Testis (tissue), 3 donors: ENCODE measurements around the gene PEPD. TPM values are rescaled to one million over a fixed set of nuclear protein-coding genes. Genes with fewer than 3 reads are reported as not detected.

Experiments used
- DNase-seq: peaks from one replicate; pipeline ENCODE4 v3.0.0-alpha.2; 2019
- H3K27ac ChIP-seq, 2 donors: fragments of 200-600 bp; sonication (generic); one replicate each; pipeline ENCODE4 v1.5.1; 2019
- H3K27me3 ChIP-seq: fragments of 200-600 bp; sonication (generic); one replicate; pipeline ENCODE4 v1.5.1; 2019
- H3K36me3 ChIP-seq: fragments of 200-600 bp; sonication (generic); one replicate; pipeline ENCODE4 v1.5.1; 2017; ENCODE audit warnings: low read depth; ENCODE audit errors: missing control alignments
- H3K4me1 ChIP-seq: fragments of 200-600 bp; sonication (generic); one replicate; pipeline ENCODE4 v1.5.1; 2019
- H3K4me3 ChIP-seq, 2 donors: fragments of 200-600 bp; sonication (generic); one replicate each; pipeline ENCODE4 v1.5.1; 2017 to 2019
- H3K9me3 ChIP-seq: fragments of 200-600 bp; sonication (generic); one replicate; pipeline ENCODE4 v1.5.1; 2017
- CTCF ChIP-seq, 3 experiments: fragments of 450-650 bp in 2 of 3; fragments of 200-600 bp in 1 of 3; sonication (generic) in 1 of 3; IDR thresholded peaks; one replicate each; pipeline ENCODE4 v1.5.1; 2016 to 2019; ENCODE audit warnings: antibody characterized with exemption in 3 of 3, mild to moderate bottlenecking in 2 of 3, moderate library complexity in 1 of 3
- POLR2A ChIP-seq: fragments of 450-650 bp; IDR thresholded peaks from one replicate; pipeline ENCODE4 v1.6.1; 2017; ENCODE audit warnings: antibody characterized with exemption, mild to moderate bottlenecking, moderate library complexity
- WGBS, 2 donors: methylation state at CpG; one replicate each; pipeline ENCODE4 v1.1.5; 2018; 5-methylcytosine and 5-hydroxymethylcytosine counted together
- intact Hi-C: fragments of 100-400 bp; cut with DNase I; formaldehyde crosslinking; loops from one replicate; pipeline ENCODE4 v1.15.1; 2023; ENCODE audit warnings: low total_unique reads
- polyA plus RNA-seq: library from polyadenylated mRNA; stranded (reverse); fragments of 350-450 nt; fragmentation: Illumina TruSeq; extraction: RNeasy Lipid Tissue Mini Kit (QIAGEN cat#74804); gene quantifications from one replicate; pipeline ENCODE4 v1.2.3, GENCODE V29; 2014; ENCODE audit warnings: low read depth, low replicate concordance; ENCODE audit not compliant: insufficient read depth
- total RNA-seq, 2 donors: library from RNA; depleted of rRNA; stranded (reverse); fragments of >200 nt; gene quantifications; one replicate each; pipeline ENCODE4 v1.2.3, GENCODE V29; 2016

PEPD gene
- total and polyA plus RNA-seq, 3 donors from 2014 or later = 51.1 to 87.9 (median 58.0) TPM

- TF ChIP-seq CTCF (IDR thresholded peaks at IDR 0.05) (no peak), POLR2A (no peak)
- H3K27me3 ChIP-seq = no peaks in the 10 kb centered on the region
- WGBS, 2 donors = 67 to 86% methylated on average over 1 to 9 of the region's 12 CpGs
- peaks cover 41% of the 10 kb centered on the region for H3K4me1 ChIP-seq
- H3K4me3 ChIP-seq = no peak overlapping the region
- H3K9me3 ChIP-seq = no peaks in the 10 kb centered on the region
- intact Hi-C loops = no loop called here
- no peaks in the 10 kb centered on the region for H3K36me3 ChIP-seq
- no peak overlapping the region for H3K27ac ChIP-seq
- no peak for DNase-seq
These were observed 129.9 kb downstream of the PEPD start for GRCh38 chr19:33391631-33392249.

- Histone ChIP-seq H3K27ac (no peak overlapping the region), H3K27me3 (no peaks in the 10 kb centered on the region), H3K4me1 (peaks cover 43% of the 10 kb centered on the region), H3K9me3 (no peaks in the 10 kb centered on the region), H3K4me3 (no peak overlapping the region), H3K36me3 (no peaks in the 10 kb centered on the region)
- no peak for DNase-seq
- WGBS, 2 donors = 74 to 95% methylated on average over 9 to 24 of the region's 24 CpGs
- intact Hi-C loops = no loop called here
- TF ChIP-seq POLR2A (no peak), CTCF (IDR thresholded peaks at IDR 0.05) (no peak)
These were observed 130.5 kb downstream of the PEPD start for GRCh38 chr19:33390908-33391630.

GRCh38 chr19:33390101-33390907 lies 131.3 kb downstream of the PEPD start:
- WGBS, 2 donors = 49 to 55% methylated on average over 13 to 17 of the region's 19 CpGs
- H3K4me1 ChIP-seq = peaks cover 39% of the 10 kb centered on the region

DNA sequence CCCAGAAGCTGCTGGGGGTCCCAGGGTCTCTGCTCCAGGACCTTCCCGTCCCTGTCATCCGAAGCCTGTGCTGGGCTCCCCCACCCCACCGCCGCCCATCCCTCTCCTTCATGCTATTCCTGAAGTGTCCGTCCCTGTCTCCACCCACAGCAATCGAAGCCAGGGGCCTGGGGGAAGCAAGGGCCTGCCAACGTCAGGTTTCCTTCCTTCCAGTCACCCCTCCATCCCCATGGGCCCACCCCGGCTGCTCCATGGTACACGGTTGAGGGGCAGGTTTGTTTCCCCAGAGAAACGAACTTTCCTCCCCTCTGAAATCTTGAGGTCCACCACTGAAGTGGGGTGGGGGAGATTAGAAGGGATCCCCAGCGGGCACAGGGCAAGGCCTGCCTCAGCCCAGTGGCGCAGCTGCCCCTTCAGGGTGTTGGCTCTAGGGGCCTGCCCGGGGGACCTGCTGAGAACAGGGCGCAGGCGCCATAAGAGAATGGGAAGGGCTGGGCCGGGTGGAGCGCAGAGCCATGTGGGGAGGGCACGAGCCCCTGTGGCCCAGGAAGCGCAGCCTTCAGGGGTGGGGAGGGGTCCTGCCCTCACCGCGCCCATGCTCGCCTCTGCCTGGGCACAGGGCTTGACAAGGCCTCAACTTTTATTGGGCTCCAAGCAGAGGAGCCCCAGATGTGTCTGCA lies 132.0 kb downstream of the PEPD start:
- no peaks in the 10 kb centered on the region for H3K27me3 ChIP-seq
- H3K27ac ChIP-seq = peak overlapping the region in 1 of 2 donors; percentile 41
- no peak for TF ChIP-seq POLR2A
- TF ChIP-seq CTCF (IDR thresholded peaks at IDR 0.05) = no peak
- intact Hi-C loops = no loop called here
- no peaks in the 10 kb centered on the region for H3K36me3 ChIP-seq
- H3K4me1 ChIP-seq = peaks cover 37% of the 10 kb centered on the region
- H3K4me3 ChIP-seq = no peak overlapping the region
- no peak for DNase-seq
- 81% methylated on average over 15 to 22 of the region's 22 CpGs for WGBS, 2 donors
- no peaks in the 10 kb centered on the region for H3K9me3 ChIP-seq

More at GRCh38 chr19:33390101-33390907, 131.3 kb downstream of the PEPD start:
- Histone ChIP-seq H3K27me3 (no peaks in the 10 kb centered on the region), H3K27ac (peak overlapping the region in 1 of 2 donors; percentile 41), H3K36me3 (no peaks in the 10 kb centered on the region), H3K9me3 (no peaks in the 10 kb centered on the region), H3K4me3 (no peak overlapping the region)
- intact Hi-C loops = no loop called here
- TF ChIP-seq POLR2A (no peak), CTCF (IDR thresholded peaks at IDR 0.05) (no peak)
- DNase-seq = peak; percentile 62
